PC-9 (cell line): ENCODE measurements around the gene FGF12. TPM values are rescaled to one million over a fixed set of nuclear protein-coding genes. Genes with fewer than 3 reads are reported as not detected.
A peak's percentile ranks its signal among the peaks of the same experiment; 100 is the strongest.

Source experiments
- BruUV-seq: library from RNA; stranded (reverse); fragments of 400-500 nt; replicated peaks from 2 replicates; lab custom pipeline; 2021; lab: Mats Ljungman, UMichigan
- CTCF ChIA-PET: fragments of 300-600 bp; sonication (Branson Sonifier 250); formaldehyde crosslinking; loops from one replicate; lab custom pipeline; 2022; ENCODE audit warnings: antibody characterized with exemption; lab: Charles Lee
- POLR2A ChIA-PET: fragments of 300-600 bp; sonication (Branson Sonifier 250); formaldehyde crosslinking; loops from one replicate; lab custom pipeline; 2022; ENCODE audit warnings: antibody characterized with exemption; ENCODE audit not compliant: unreplicated experiment; lab: Charles Lee
- DNase-seq, 2 experiments: peaks; one replicate each; pipeline versions ENCODE4 v3.0.0 to v3.0.0-alpha.2; 2015 to 2022; ENCODE audit warnings: mixed read lengths in 1 of 2
- H2AFZ ChIP-seq: fragments of 200-600 bp; sonication (generic); 2 replicates; pipeline ENCODE4 v1.8.1; 2017; ENCODE audit warnings: antibody characterized with exemption
- H3F3A ChIP-seq: fragments of 200-600 bp; sonication (generic); 2 replicates; pipeline ENCODE4 v1.8.1; 2017; ENCODE audit warnings: antibody characterized with exemption, mild to moderate bottlenecking, low read depth; ENCODE audit not compliant: insufficient read depth
- H3K27ac ChIP-seq: fragments of 200-600 bp; sonication (generic); 2 replicates; pipeline ENCODE4 v1.6.1; 2016; ENCODE audit warnings: mixed run types
- H3K27me3 ChIP-seq: fragments of 200-600 bp; sonication (generic); 2 replicates; pipeline ENCODE4 v1.6.1; 2016; ENCODE audit warnings: low read depth, mixed run types; ENCODE audit not compliant: insufficient read depth
- H3K36me3 ChIP-seq: fragments of 200-600 bp; sonication (generic); 2 replicates; pipeline ENCODE4 v1.6.1; 2016; ENCODE audit warnings: low read depth, mixed run types
- H3K4me1 ChIP-seq: fragments of 200-600 bp; sonication (generic); replicated peaks from 2 replicates; pipeline ENCODE4 v1.6.1; 2016; ENCODE audit warnings: mixed run types; ENCODE audit not compliant: insufficient read depth
- H3K4me2 ChIP-seq: fragments of 200-600 bp; sonication (generic); 2 replicates; pipeline ENCODE4 v1.6.1; 2017; ENCODE audit warnings: mixed run types
- H3K4me3 ChIP-seq: fragments of 200-600 bp; sonication (generic); 2 replicates; pipeline ENCODE4 v1.6.1; 2016; ENCODE audit warnings: mixed run types
- H3K79me2 ChIP-seq: fragments of 200-600 bp; sonication (generic); 2 replicates; pipeline ENCODE4 v1.6.1; 2017; ENCODE audit warnings: low read depth, mixed run types
- H3K9me2 ChIP-seq: fragments of 200-600 bp; sonication (generic); 2 replicates; pipeline ENCODE4 v1.8.1; 2017; ENCODE audit warnings: mild to moderate bottlenecking; ENCODE audit not compliant: insufficient read depth
- H3K9me3 ChIP-seq: fragments of 200-600 bp; sonication (generic); 2 replicates; pipeline ENCODE4 v1.8.1; 2016; ENCODE audit warnings: low read depth; ENCODE audit not compliant: insufficient read depth
- H4K20me1 ChIP-seq: fragments of 200-600 bp; sonication (generic); 2 replicates; pipeline ENCODE4 v1.8.1; 2017; ENCODE audit not compliant: insufficient read depth
- EZH2 ChIP-seq: fragments of 200-600 bp; sonication (generic); IDR thresholded peaks from 2 replicates; pipeline ENCODE4 v1.8.0; 2017; ENCODE audit warnings: antibody characterized with exemption, low read depth
- intact Hi-C: fragments of 100-400 bp; cut with micrococcal nuclease; formaldehyde crosslinking; loops from one replicate; pipeline ENCODE4 v1.10.0; 2022; ENCODE audit not compliant: unreplicated experiment
- total RNA-seq: library from RNA; stranded (reverse); gene quantifications from 2 replicates; pipeline ENCODE4 v1.2.3, GENCODE V29; 2021
- TF ChIP-seq, protein P1 (sequence below): fragments of 200-600 bp; sonication (generic); conservative IDR thresholded peaks from 2 replicates; pipeline ENCODE4 v1.6.1; 2017; ENCODE audit warnings: mixed run types, antibody characterized with exemption, mild to moderate bottlenecking, moderate library complexity

FGF12 gene
- total RNA-seq, 1 experiment from 2014 or later: 10.9 TPM

DNA sequence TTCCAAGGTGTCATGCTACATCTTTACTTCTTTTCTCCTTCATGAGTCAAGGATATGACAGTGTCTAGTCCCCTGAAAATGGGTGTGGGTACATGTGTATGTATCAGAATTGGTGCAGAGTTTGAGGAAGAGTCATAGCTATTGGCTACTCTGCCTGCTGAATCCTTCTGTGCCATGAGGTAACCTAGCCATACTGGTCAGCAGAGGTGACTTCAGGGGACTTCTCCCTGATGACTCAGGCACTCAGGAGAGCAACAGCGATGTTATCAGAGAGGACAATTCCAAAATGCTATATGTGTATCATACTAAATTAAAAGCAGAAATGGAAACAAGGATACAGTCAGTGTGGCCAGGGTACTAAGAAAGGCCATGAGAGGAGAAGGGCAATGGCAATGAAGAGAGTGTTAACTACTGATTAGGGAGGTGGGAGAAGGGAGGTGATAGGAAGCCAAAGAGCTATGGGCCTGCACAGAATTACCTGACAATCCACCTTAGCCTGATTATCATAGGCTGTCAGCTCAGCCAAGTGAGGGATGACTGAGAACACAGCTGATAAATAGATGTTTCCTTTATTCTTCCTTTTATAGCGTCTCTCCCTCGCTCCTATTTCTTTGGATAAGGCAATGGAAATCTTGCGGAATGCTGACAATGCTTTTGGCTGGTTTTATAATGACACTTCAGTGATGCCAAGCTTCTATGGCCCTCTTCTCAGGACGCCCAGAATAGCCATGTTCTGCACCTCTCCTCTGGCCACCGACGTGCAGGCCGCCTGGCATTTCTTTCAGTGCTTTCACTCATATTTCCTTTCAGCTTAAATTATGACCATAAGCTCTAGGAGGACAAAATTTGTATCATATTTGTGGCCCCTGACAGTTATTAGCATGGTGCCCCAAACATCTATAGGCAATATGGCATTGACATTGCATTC is 90.6 kb downstream of the FGF12 start:
- H3K27me3 ChIP-seq: no peaks in the 10 kb centered on the region
- intact Hi-C loops: loop anchor here (1.0 kb wide), 1 partner anchor 37 kb away; no protein-coding TSS in a partner anchor
- no peaks in the 10 kb centered on the region for H4K20me1 ChIP-seq
- no TSS peak for BruUV-seq
- no peak overlapping the region for H3K4me2 ChIP-seq
- H3K27ac ChIP-seq: no peak overlapping the region
- POLR2A ChIA-PET: no interaction called here
- no peak for TF ChIP-seq EZH2
- TF ChIP-seq, protein P1, sequence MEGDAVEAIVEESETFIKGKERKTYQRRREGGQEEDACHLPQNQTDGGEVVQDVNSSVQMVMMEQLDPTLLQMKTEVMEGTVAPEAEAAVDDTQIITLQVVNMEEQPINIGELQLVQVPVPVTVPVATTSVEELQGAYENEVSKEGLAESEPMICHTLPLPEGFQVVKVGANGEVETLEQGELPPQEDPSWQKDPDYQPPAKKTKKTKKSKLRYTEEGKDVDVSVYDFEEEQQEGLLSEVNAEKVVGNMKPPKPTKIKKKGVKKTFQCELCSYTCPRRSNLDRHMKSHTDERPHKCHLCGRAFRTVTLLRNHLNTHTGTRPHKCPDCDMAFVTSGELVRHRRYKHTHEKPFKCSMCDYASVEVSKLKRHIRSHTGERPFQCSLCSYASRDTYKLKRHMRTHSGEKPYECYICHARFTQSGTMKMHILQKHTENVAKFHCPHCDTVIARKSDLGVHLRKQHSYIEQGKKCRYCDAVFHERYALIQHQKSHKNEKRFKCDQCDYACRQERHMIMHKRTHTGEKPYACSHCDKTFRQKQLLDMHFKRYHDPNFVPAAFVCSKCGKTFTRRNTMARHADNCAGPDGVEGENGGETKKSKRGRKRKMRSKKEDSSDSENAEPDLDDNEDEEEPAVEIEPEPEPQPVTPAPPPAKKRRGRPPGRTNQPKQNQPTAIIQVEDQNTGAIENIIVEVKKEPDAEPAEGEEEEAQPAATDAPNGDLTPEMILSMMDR: no peak
- H3K4me1 ChIP-seq: no peaks in the 10 kb centered on the region
- H3F3A ChIP-seq: no peaks in the 10 kb centered on the region
- no peaks in the 10 kb centered on the region for H3K9me2 ChIP-seq
- H3K9me3 ChIP-seq: no peaks in the 10 kb centered on the region
- H3K4me3 ChIP-seq: no peak overlapping the region
- peak; percentile 17 to 51 for DNase-seq
- no peak overlapping the region for H2AFZ ChIP-seq
- H3K79me2 ChIP-seq: no peaks in the 10 kb centered on the region
- CTCF ChIA-PET: no interaction called here
- no peaks in the 10 kb centered on the region for H3K36me3 ChIP-seq

DNA sequence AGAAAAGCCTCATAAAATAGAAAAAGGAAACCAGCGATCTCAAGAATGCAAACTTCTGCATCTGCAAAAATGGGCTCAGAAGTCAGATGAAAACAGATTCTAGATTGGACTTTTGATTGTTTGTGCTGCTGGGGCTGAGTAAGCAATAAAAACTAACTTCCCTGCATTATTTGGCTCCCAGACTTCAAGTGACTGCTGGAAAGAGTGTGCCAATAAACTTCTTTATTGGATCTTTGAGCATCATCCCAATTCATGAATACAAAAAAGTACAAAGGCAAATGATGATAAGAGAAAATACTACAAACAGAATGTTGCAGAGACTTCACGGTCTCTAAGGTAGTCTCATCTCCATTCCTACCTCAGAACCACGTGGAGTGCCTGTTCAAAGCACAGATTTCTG is 97.9 kb downstream of the FGF12 start:
- H3K27ac ChIP-seq: no peak overlapping the region
- no peaks in the 10 kb centered on the region for H3K27me3 ChIP-seq
- H3K4me3 ChIP-seq: no peak overlapping the region
- BruUV-seq: no TSS peak
- H3K4me1 ChIP-seq: no peaks in the 10 kb centered on the region
- H3K36me3 ChIP-seq: no peaks in the 10 kb centered on the region
- no peaks in the 10 kb centered on the region for H3K79me2 ChIP-seq
- intact Hi-C loops: no loop called here
- H3K4me2 ChIP-seq: no peak overlapping the region
- no peaks in the 10 kb centered on the region for H3K9me3 ChIP-seq
- POLR2A ChIA-PET: no interaction called here
- no peaks in the 10 kb centered on the region for H3K9me2 ChIP-seq
- H4K20me1 ChIP-seq: no peaks in the 10 kb centered on the region
- DNase-seq: no peak
- CTCF ChIA-PET: no interaction called here
- H3F3A ChIP-seq: no peaks in the 10 kb centered on the region
- TF ChIP-seq, protein P1: no peak
- TF ChIP-seq EZH2: no peak
- no peak overlapping the region for H2AFZ ChIP-seq

DNA sequence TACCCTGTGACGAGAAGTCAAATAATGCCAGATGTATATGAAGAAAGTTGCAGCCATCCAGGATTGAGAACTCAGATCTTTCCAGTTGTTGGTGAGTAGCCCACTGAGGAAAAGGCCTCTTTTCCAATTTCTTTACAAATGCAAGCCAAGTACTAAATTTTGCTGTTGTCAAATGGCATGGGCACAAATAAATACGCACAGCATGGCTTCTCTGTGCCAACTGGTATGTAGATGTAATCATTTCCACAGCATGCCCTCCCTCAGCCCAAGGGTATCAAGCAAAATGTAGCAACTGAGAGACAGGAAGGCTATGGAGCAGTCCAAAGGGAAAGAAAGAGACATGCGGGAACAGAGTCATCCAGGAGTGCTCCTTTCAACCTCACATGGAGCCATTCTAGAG is 105.4 kb downstream of the FGF12 start:
- Histone ChIP-seq H3K4me3 (no peak overlapping the region), H3K9me3 (no peaks in the 10 kb centered on the region), H3K36me3 (no peaks in the 10 kb centered on the region), H3K27me3 (no peaks in the 10 kb centered on the region), H2AFZ (no peak overlapping the region), H3K79me2 (no peaks in the 10 kb centered on the region), H3F3A (no peaks in the 10 kb centered on the region), H3K9me2 (no peaks in the 10 kb centered on the region), H4K20me1 (no peaks in the 10 kb centered on the region), H3K27ac (no peak overlapping the region), H3K4me1 (no peaks in the 10 kb centered on the region), H3K4me2 (no peak overlapping the region)
- CTCF ChIA-PET: no interaction called here
- no peak for TF ChIP-seq EZH2
- TF ChIP-seq, protein P1: no peak
- DNase-seq: no peak
- POLR2A ChIA-PET: no interaction called here
- intact Hi-C loops: no loop called here
- no TSS peak for BruUV-seq
